ENCODE measurements around the gene ATG4B. TPM values are rescaled to one million over a fixed set of nuclear protein-coding genes. Genes with fewer than 3 reads are reported as not detected.

The ATG4B gene
- total RNA-seq, 4 donors from 2014 or later: 40.4 to 67.1 (median 50.3) TPM

DNA sequence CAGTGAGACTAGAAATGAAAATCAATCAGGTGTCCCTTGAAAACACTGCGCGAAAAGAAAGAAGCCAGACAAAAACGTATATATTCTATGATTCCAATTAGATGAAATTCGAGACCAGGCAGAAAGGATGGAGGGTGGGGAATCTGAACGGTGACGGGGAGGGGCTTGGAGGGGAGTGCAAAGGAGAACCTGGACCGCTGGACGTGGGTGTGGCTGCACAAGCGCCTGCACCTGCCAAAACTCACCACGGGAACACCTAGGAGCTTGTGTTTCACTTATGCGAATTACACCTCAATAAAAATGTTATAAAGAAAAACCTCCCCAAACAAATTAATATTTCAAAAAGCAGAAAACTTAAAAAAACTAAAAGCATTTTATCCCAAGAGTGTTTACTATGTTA lies 22.5 kb upstream of the ATG4B start:
- no peak for ATAC-seq (ENCODE audit: low FRiP score)
- TF ChIP-seq, protein P1, sequence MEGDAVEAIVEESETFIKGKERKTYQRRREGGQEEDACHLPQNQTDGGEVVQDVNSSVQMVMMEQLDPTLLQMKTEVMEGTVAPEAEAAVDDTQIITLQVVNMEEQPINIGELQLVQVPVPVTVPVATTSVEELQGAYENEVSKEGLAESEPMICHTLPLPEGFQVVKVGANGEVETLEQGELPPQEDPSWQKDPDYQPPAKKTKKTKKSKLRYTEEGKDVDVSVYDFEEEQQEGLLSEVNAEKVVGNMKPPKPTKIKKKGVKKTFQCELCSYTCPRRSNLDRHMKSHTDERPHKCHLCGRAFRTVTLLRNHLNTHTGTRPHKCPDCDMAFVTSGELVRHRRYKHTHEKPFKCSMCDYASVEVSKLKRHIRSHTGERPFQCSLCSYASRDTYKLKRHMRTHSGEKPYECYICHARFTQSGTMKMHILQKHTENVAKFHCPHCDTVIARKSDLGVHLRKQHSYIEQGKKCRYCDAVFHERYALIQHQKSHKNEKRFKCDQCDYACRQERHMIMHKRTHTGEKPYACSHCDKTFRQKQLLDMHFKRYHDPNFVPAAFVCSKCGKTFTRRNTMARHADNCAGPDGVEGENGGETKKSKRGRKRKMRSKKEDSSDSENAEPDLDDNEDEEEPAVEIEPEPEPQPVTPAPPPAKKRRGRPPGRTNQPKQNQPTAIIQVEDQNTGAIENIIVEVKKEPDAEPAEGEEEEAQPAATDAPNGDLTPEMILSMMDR (IDR thresholded peaks at IDR 0.05): no peak
- DNase-seq (ENCODE audit: low spot score): no peak

GRCh38 chr2:241615522-241616052 lies 21.9 kb upstream of the ATG4B start:
- no peak for ATAC-seq (ENCODE audit: low FRiP score)
- TF ChIP-seq, protein P1 (IDR thresholded peaks at IDR 0.05): no peak

GRCh38 chr2:241616168-241617125 lies 21.0 kb upstream of the ATG4B start:
- DNase-seq (ENCODE audit: low spot score): no peak
- TF ChIP-seq, protein P1 (IDR thresholded peaks at IDR 0.05): no peak
- no peak for ATAC-seq (ENCODE audit: low FRiP score)

More at GRCh38 chr2:241615522-241616052, 21.9 kb upstream of the ATG4B start:
- no peak for DNase-seq (ENCODE audit: low spot score)

DNA sequence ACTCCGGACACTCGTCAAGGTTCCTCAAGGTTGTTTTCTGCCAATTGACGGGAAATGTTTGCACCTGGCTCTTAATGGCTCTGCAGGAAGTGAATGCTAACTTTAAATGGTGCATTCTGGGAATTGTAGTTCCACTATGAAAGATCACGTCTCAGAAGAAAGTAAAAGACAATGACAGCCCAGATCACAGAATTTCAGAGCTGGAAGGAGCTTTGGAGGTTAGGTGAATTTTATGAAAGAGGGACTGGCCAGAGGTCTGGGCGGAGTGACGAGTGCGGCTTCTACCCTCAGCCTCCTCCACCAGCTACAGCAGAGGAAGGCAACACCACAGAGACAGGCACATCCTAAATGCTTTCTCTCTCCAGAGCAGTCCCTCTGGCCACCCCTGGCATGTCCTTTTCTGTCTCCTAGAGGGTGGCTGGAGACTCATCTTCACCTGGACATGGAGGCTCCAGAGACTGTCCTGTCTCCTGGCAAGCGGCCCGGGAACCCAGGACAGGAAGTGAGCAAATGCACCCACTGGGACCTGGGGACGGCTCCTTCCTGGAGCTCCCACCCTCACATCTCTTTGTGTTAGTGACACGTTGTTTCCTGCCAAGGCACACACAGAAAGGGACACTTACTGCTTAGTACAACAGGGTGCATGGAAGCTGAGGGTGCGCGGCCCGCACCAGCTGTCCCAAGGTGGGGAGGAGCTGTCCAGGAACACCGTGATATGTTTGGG lies 19.9 kb upstream of the ATG4B start:
- DNase-seq (ENCODE audit: low spot score): no peak
- no peak for ATAC-seq (ENCODE audit: low FRiP score)
- TF ChIP-seq, protein P1 (IDR thresholded peaks at IDR 0.05): no peak

DNA sequence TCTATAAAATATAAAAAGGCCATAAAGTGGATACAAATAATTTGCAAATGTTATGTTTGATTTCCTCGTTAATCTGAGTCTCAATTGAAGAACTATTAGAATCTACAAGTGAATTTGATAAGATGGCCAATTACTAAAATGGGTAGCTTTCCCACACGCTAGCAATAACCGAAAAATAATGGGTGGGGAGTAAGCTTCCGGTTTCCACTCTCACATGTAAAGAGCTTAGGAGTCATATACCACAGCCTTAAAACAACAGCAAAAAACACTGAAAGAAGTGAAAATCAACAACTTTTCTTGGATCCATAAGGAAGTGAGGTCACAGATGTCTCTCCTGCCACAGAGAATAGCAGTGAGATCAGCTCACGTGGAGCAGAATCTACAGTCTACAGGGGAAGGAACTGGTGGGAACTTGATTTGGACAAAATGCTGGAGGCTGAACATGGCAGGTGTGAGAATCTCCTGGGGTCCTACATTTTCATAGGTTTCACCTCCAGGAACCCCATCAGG lies 19.1 kb upstream of the ATG4B start:
- DNase-seq (ENCODE audit: low spot score) (no peak), ATAC-seq (ENCODE audit: low FRiP score) (no peak)
- TF ChIP-seq, protein P1 (IDR thresholded peaks at IDR 0.05): no peak

DNA sequence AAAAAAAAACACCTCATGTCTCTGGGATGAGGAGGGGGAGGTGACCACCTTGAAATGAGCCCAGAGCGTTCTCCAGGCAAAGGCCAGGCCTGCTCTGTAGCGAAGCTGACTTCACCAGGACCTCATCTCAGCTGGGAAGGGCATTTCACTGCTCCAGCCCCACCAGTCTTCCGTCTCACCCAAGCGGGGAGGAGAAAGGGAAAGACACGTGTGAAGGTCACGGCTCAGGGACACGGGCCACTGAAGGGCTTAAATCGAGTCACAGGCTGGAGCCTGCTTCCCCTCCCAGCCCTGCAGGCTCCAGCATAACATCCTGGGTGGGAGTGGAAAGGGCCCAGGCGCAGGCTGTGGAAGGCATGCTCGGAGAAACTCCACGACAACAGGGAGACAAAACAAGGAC lies 18.7 kb upstream of the ATG4B start:
- ATAC-seq (ENCODE audit: low FRiP score): no peak
- DNase-seq (ENCODE audit: low spot score): no peak
- TF ChIP-seq, protein P1 (IDR thresholded peaks at IDR 0.05): no peak

Data from omental fat pad (tissue), 4 donors.